GM12878 (cell line): ENCODE measurements around the gene FANCC. TPM values are rescaled to one million over a fixed set of nuclear protein-coding genes. Genes with fewer than 3 reads are reported as not detected.

Source experiments
- ATAC-seq: fragments of 200-7000 bp; cut with Tn5 transposase; 3 replicates; pipeline ENCODE4 v1.9.1; 2020; ENCODE audit warnings: mild to moderate bottlenecking, moderate library complexity
- BruUV-seq: library from RNA; stranded (reverse); fragments of 400-500 nt; replicated peaks from 2 replicates; lab custom pipeline; 2021; lab: Mats Ljungman, UMichigan
- CTCF ChIA-PET: fragments of 300-600 bp; sonication (Branson Sonifier 250); formaldehyde crosslinking; extraction: SDS; loops from one replicate; lab custom pipeline; 2021; ENCODE audit warnings: inconsistent platforms; lab: Yijun Ruan, JAX
- POLR2A ChIA-PET: fragments of 350-600 bp; formaldehyde crosslinking; extraction: SDS; loops from one replicate; lab custom pipeline; 2021; ENCODE audit warnings: inconsistent platforms; lab: Charles Lee
- RAD21 ChIA-PET: fragments of 300-600 bp; sonication (Branson Sonifier 250); formaldehyde crosslinking; loops from one replicate; lab custom pipeline; 2023; ENCODE audit warnings: antibody characterized with exemption; ENCODE audit not compliant: unreplicated experiment; lab: Charles Lee
- SMC1A ChIA-PET: fragments of 300-600 bp; sonication (Branson Sonifier 250); formaldehyde crosslinking; loops from one replicate; lab custom pipeline; 2023; ENCODE audit not compliant: unreplicated experiment, uncharacterized antibody; lab: Charles Lee
- DNase-seq: peaks from one replicate; pipeline ENCODE4 v3.0.0-alpha.2; 2011; ENCODE audit warnings: low read depth, low spot score
- FAIRE-seq: peaks from 3 replicates; lab custom pipeline; 2011; peaks lifted over from hg19 to GRCh38; lab: Jason Lieb, UNC
- H2AFZ ChIP-seq: 2 replicates; pipeline ENCODE4 v1.6.0; 2011; ENCODE audit warnings: low read depth, low read length, control low read depth; ENCODE audit not compliant: control insufficient read depth
- H3K27ac ChIP-seq: 2 replicates; pipeline ENCODE4 v1.5.1; 2011; ENCODE audit warnings: control low read depth; ENCODE audit not compliant: control insufficient read depth, insufficient read depth
- H3K27me3 ChIP-seq, 2 experiments: replicated peaks in 1 of 2; 2 replicates each; pipeline versions ENCODE4 v1.6.0 to v1.6.1; 2011; ENCODE audit warnings: low read length in 1 of 2; ENCODE audit not compliant: control insufficient read depth in 2 of 2, insufficient read depth in 2 of 2
- H3K36me3 ChIP-seq, 2 experiments: 2 replicates each; pipeline ENCODE4 v1.5.1; 2011; ENCODE audit warnings: low read length in 1 of 2; ENCODE audit not compliant: control insufficient read depth in 2 of 2, insufficient read depth in 2 of 2
- H3K4me1 ChIP-seq: 2 replicates; pipeline ENCODE4 v1.6.1; 2011; ENCODE audit warnings: mild to moderate bottlenecking, low read length, moderate library complexity, mixed read lengths; ENCODE audit not compliant: control insufficient read depth, insufficient read depth
- H3K4me2 ChIP-seq: 2 replicates; pipeline ENCODE4 v1.6.0; 2011; ENCODE audit warnings: control low read depth; ENCODE audit not compliant: control insufficient read depth, insufficient read depth
- H3K4me3 ChIP-seq: fragments of 200-600 bp; sonication (generic); 2 replicates; pipeline ENCODE4 v1.5.1; 2016
- H3K79me2 ChIP-seq: 2 replicates; pipeline ENCODE4 v1.6.0; 2011; ENCODE audit warnings: low read length; ENCODE audit not compliant: control insufficient read depth, insufficient read depth
- H3K9ac ChIP-seq: 2 replicates; pipeline ENCODE4 v1.8.0; 2011; ENCODE audit warnings: low read length, control low read depth, mixed read lengths; ENCODE audit not compliant: control insufficient read depth, insufficient read depth
- H3K9me3 ChIP-seq: replicated peaks from 3 replicates; pipeline ENCODE4 v1.5.1; 2011; ENCODE audit warnings: mild to moderate bottlenecking, low read length; ENCODE audit not compliant: control insufficient read depth, insufficient read depth
- H4K20me1 ChIP-seq: 2 replicates; pipeline ENCODE4 v1.6.0; 2011; ENCODE audit not compliant: control insufficient read depth, insufficient read depth
- GATAD2B ChIP-seq: fragments of 450-650 bp; conservative IDR thresholded peaks from 2 replicates; pipeline ENCODE4 v1.6.1; 2017; ENCODE audit warnings: low read depth, mild to moderate bottlenecking, moderate library complexity
- HDAC2 ChIP-seq: fragments of 200-600 bp; sonication (generic); IDR thresholded peaks from 2 replicates; pipeline ENCODE4 v1.6.1; 2017
- JUNB ChIP-seq: IDR thresholded peaks from 2 replicates; pipeline ENCODE4 v1.6.1; 2016; ENCODE audit warnings: antibody characterized with exemption, mild to moderate bottlenecking
- MTA3 ChIP-seq: IDR thresholded peaks from 2 replicates; pipeline ENCODE4 v1.6.1; 2012; ENCODE audit warnings: low read length, inconsistent platforms, borderline replicate concordance
- PML ChIP-seq: IDR thresholded peaks from 2 replicates; pipeline ENCODE4 v1.6.1; 2012; ENCODE audit warnings: low read length, inconsistent platforms
- RAD21 ChIP-seq: IDR thresholded peaks from 2 replicates; pipeline ENCODE4 v1.6.1; 2011; ENCODE audit warnings: mild to moderate bottlenecking, low read depth, low read length, moderate library complexity; ENCODE audit not compliant: insufficient read depth
- SMC3 ChIP-seq: IDR thresholded peaks from 2 replicates; pipeline ENCODE4 v1.6.1; 2011; ENCODE audit warnings: low read length, improper control_type of control experiment, borderline replicate concordance
- SUPT20H ChIP-seq: IDR thresholded peaks from 2 replicates; pipeline ENCODE4 v1.6.1; 2011; ENCODE audit warnings: low read depth, mild to moderate bottlenecking, low read length, moderate library complexity, borderline replicate concordance; ENCODE audit not compliant: control insufficient read depth
- ZNF384 ChIP-seq: IDR thresholded peaks from 2 replicates; pipeline ENCODE4 v1.6.1; 2012; ENCODE audit warnings: low read depth, mild to moderate bottlenecking, low read length, improper control_type of control experiment, borderline replicate concordance
- ZZZ3 ChIP-seq: IDR thresholded peaks from 2 replicates; pipeline ENCODE4 v1.6.1; 2011; ENCODE audit warnings: low read depth; ENCODE audit not compliant: control insufficient read depth, insufficient read length
- WGBS: methylation state at CpG from one replicate; pipeline ENCODE4 v1.1.6; 2016; ENCODE audit warnings: low lambda C conversion rate; ENCODE audit not compliant: insufficient replicate concordance, insufficient coverage; ENCODE audit errors: missing lambda C conversion rate; 5-methylcytosine and 5-hydroxymethylcytosine counted together
- in situ Hi-C: fragments of 300-500 bp; cut with MboI; formaldehyde crosslinking; loops from 9 replicates; pipeline ENCODE4 v1.14.3; 2018; ENCODE audit warnings: mixed read lengths
- intact Hi-C: fragments of 100-400 bp; cut with micrococcal nuclease; formaldehyde crosslinking; loops from one replicate; pipeline ENCODE4 v1.14.2; 2022; ENCODE audit not compliant: unreplicated experiment
- polyA plus RNA-seq, 11 experiments: library from polyadenylated mRNA; depleted of rRNA in 4 of 11; unstranded in 6 of 11; stranded (reverse) in 5 of 11; fragments of >200 nt; fragmentation: Nextera tagmentation in 4 of 11; fragmentation: Illumina TruSeq in 1 of 11; extraction: Ambion mirVana in 4 of 11; extraction: Trizol in 1 of 11; gene quantifications; 1 replicate in 1 of 11; 2 replicates in 10 of 11; pipeline versions ENCODE4 v1.2.1 to v1.2.3, GENCODE V29; 2011 to 2016; ENCODE audit warnings: inconsistent platforms in 2 of 11, missing spikeins in 2 of 11, low read depth in 1 of 11
- total RNA-seq, 4 experiments: library from RNA; depleted of rRNA in 3 of 4; stranded (reverse); fragments of >200 nt in 3 of 4; fragmentation: Illumina TruSeq in 1 of 4; extraction: Trizol in 1 of 4; gene quantifications; 2 replicates each; pipeline versions ENCODE4 v1.2.1 to v1.2.3, GENCODE V29; 2013 to 2021
- TF ChIP-seq, protein P1 (sequence below): fragments of 150-350 bp; IDR thresholded peaks from 2 replicates; pipeline ENCODE4 v1.6.1; 2016; ENCODE audit warnings: low read depth, low read length
- TF ChIP-seq, protein P2 (sequence below): IDR thresholded peaks from 2 replicates; pipeline ENCODE4 v1.6.1; 2011; ENCODE audit warnings: borderline replicate concordance, low read depth, mild to moderate bottlenecking, moderate library complexity, mixed read lengths, low read length; ENCODE audit not compliant: insufficient read depth; ENCODE audit errors: extremely low read length
- TF ChIP-seq, protein P3 (sequence below): fragments of 450-650 bp; IDR thresholded peaks from 2 replicates; pipeline ENCODE4 v1.6.1; 2017; ENCODE audit warnings: mild to moderate bottlenecking

Gene FANCC
- total and polyA plus RNA-seq, 10 of the 15 experiments (the other 5 are each of a cell fraction or from before 2014, with no cell fraction given), result 1.2 to 16.8 (median 10.5) TPM

DNA sequence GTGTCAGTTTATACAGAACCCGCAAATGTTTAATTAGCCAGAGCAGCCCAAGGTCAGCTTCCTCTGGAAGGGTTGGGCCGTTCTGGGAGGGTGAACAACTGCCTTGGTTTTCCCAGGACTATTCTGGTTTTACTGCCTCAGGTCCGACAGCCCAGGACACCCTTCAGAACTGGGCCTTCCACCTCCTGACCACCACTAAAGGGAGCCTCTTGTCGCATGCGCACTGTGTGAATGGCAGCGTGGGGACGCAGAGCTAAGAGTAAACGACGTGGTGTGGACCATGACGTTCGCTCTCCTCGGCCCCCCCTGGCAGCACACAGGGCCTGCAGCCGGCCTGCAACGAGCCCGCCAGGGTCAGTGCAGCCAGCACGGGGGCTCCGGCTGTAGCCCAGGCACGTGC, 214.9 kb downstream of the FANCC start (continued):
- TF ChIP-seq, protein P1, sequence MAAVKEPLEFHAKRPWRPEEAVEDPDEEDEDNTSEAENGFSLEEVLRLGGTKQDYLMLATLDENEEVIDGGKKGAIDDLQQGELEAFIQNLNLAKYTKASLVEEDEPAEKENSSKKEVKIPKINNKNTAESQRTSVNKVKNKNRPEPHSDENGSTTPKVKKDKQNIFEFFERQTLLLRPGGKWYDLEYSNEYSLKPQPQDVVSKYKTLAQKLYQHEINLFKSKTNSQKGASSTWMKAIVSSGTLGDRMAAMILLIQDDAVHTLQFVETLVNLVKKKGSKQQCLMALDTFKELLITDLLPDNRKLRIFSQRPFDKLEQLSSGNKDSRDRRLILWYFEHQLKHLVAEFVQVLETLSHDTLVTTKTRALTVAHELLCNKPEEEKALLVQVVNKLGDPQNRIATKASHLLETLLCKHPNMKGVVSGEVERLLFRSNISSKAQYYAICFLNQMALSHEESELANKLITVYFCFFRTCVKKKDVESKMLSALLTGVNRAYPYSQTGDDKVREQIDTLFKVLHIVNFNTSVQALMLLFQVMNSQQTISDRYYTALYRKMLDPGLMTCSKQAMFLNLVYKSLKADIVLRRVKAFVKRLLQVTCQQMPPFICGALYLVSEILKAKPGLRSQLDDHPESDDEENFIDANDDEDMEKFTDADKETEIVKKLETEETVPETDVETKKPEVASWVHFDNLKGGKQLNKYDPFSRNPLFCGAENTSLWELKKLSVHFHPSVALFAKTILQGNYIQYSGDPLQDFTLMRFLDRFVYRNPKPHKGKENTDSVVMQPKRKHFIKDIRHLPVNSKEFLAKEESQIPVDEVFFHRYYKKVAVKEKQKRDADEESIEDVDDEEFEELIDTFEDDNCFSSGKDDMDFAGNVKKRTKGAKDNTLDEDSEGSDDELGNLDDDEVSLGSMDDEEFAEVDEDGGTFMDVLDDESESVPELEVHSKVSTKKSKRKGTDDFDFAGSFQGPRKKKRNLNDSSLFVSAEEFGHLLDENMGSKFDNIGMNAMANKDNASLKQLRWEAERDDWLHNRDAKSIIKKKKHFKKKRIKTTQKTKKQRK, result no peak
- no peak for TF ChIP-seq MTA3
- TF ChIP-seq JUNB, result no peak
- no peak for TF ChIP-seq RAD21

DNA sequence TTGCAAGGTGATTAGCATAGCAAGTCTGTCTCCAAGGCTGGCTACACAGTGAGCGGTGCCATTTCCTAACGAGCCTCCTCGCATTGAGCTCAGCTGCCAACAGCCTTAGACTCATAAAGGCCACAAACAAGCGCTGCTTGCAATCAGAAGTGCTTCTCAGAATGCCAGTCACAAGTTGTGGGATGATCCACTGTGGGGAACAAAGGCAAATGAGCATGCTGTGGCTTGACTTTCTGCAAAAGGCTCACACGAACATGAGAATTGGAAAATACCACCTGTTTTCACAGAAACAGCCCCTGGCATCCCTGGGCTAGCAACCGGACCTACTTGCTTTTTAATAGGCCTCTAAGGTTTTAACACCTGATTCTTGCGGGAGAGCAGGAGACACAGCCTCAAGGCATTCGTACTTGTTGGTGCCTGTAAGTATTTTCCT, 215.5 kb downstream of the FANCC start:
- no peak overlapping the region for H2AFZ ChIP-seq
- no peak overlapping the region for H3K9ac ChIP-seq
- RAD21 ChIA-PET, result no interaction called here
- H3K9me3 ChIP-seq, result no peaks in the 10 kb centered on the region
- in situ Hi-C loops, result no loop called here
- DNase-seq (no peak), ATAC-seq (no peak), FAIRE-seq (no peak)
- BruUV-seq, result no TSS peak
- H3K79me2 ChIP-seq, result no peaks in the 10 kb centered on the region
- WGBS, result 92% methylated on average over 8 of the region's 8 CpGs
- CTCF ChIA-PET, result interaction anchor here (1.3 kb wide), 1 partner anchor 27 kb away, joined by 5 read pairs; no protein-coding TSS in a partner anchor
- no peak for TF ChIP-seq SUPT20H
- TF ChIP-seq ZZZ3, result no peak
- no peak for TF ChIP-seq GATAD2B
- TF ChIP-seq, protein P2, sequence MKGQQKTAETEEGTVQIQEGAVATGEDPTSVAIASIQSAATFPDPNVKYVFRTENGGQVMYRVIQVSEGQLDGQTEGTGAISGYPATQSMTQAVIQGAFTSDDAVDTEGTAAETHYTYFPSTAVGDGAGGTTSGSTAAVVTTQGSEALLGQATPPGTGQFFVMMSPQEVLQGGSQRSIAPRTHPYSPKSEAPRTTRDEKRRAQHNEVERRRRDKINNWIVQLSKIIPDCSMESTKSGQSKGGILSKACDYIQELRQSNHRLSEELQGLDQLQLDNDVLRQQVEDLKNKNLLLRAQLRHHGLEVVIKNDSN, result no peak
- no peak for TF ChIP-seq SMC3
- no peak for TF ChIP-seq PML
- TF ChIP-seq, protein P3, sequence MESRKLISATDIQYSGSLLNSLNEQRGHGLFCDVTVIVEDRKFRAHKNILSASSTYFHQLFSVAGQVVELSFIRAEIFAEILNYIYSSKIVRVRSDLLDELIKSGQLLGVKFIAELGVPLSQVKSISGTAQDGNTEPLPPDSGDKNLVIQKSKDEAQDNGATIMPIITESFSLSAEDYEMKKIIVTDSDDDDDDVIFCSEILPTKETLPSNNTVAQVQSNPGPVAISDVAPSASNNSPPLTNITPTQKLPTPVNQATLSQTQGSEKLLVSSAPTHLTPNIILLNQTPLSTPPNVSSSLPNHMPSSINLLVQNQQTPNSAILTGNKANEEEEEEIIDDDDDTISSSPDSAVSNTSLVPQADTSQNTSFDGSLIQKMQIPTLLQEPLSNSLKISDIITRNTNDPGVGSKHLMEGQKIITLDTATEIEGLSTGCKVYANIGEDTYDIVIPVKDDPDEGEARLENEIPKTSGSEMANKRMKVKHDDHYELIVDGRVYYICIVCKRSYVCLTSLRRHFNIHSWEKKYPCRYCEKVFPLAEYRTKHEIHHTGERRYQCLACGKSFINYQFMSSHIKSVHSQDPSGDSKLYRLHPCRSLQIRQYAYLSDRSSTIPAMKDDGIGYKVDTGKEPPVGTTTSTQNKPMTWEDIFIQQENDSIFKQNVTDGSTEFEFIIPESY, result no peak
- no peak for TF ChIP-seq ZNF384
- TF ChIP-seq HDAC2, result no peak
- TF ChIP-seq MTA3, result no peak
- no peak overlapping the region for H3K27ac ChIP-seq
- no peaks in the 10 kb centered on the region; a peak in 1 of 4 replicates for H3K36me3 ChIP-seq
- no peak overlapping the region for H3K4me2 ChIP-seq
- no peak overlapping the region for H3K4me3 ChIP-seq
- POLR2A ChIA-PET, result no interaction called here
- H4K20me1 ChIP-seq, result no peaks in the 10 kb centered on the region; the same call in 1 of the 2 replicates
- no peaks in the 10 kb centered on the region for H3K27me3 ChIP-seq
- no peaks in the 10 kb centered on the region for H3K4me1 ChIP-seq
- SMC1A ChIA-PET, result no interaction called here
- intact Hi-C loops, result no loop called here
